K562 (cell line): ENCODE data around the gene PIN4. TPM values are rescaled to one million over a fixed set of nuclear protein-coding genes. Genes with fewer than 3 reads are reported as not detected.

Source experiments
- ATAC-seq: fragments of 200-7000 bp; cut with Tn5 transposase; 3 replicates; pipeline ENCODE4 v1.9.1; 2020; ENCODE audit warnings: moderate library complexity
- BruUV-seq: library from RNA; stranded (reverse); fragments of 400-500 nt; replicated peaks from 2 replicates; lab custom pipeline; 2021; lab: Mats Ljungman, UMichigan
- CTCF ChIA-PET: fragments of 300-600 bp; formaldehyde crosslinking; extraction: SDS; loops from one replicate; lab custom pipeline; 2021; ENCODE audit warnings: low intra/inter-chr PET ratio; lab: Yijun Ruan, JAX
- POLR2A ChIA-PET: fragments of 300-600, 350-650 bp; sonication (Branson Sonifier 250); formaldehyde crosslinking; extraction: SDS; loops from one replicate; lab custom pipeline; 2021; ENCODE audit warnings: antibody characterized with exemption, inconsistent platforms; lab: Yijun Ruan, JAX
- DNase-seq, 4 experiments: peaks; one replicate each; pipeline versions ENCODE4 v3.0.0 to v3.0.0-alpha.2; 2011 to 2018; ENCODE audit warnings: low spot score in 3 of 4, mixed read lengths in 3 of 4; ENCODE audit errors: extremely low read depth in 1 of 4
- FAIRE-seq: peaks from 2 replicates; lab custom pipeline; 2011; peaks lifted over from hg19 to GRCh38; lab: Jason Lieb, UNC
- H2AFZ ChIP-seq: 2 replicates; pipeline ENCODE4 v1.6.0; 2011; ENCODE audit warnings: low read depth, low read length, control low read depth, inconsistent platforms
- H3K27ac ChIP-seq: fragments of 200-600 bp; 3 replicates; pipeline ENCODE4 v1.8.0; 2011; ENCODE audit warnings: low read depth, mild to moderate bottlenecking, control low read depth, inconsistent platforms, low read length, moderate library complexity, mixed read lengths; ENCODE audit errors: extremely low read depth
- H3K27me3 ChIP-seq, 2 experiments: fragments of 300-600 bp in 1 of 2; 2 replicates in 1 of 2; 3 replicates in 1 of 2; pipeline versions ENCODE4 v1.6.0 to v1.8.0; 2011; ENCODE audit warnings: inconsistent platforms in 2 of 2, low read length in 2 of 2, mild to moderate bottlenecking in 1 of 2, mixed read lengths in 1 of 2, moderate library complexity in 1 of 2; ENCODE audit not compliant: control insufficient read depth in 2 of 2, insufficient read depth in 2 of 2
- H3K36me3 ChIP-seq: fragments of 300-600 bp; 3 replicates; pipeline ENCODE4 v1.8.0; 2011; ENCODE audit warnings: mild to moderate bottlenecking, low read length, inconsistent platforms; ENCODE audit not compliant: control insufficient read depth, insufficient read depth
- H3K4me1 ChIP-seq, 2 experiments: fragments of 200-600 bp in 1 of 2; replicated peaks in 1 of 2; 2 replicates in 1 of 2; 3 replicates in 1 of 2; pipeline versions ENCODE4 v1.5.1 to v1.8.0; 2011; ENCODE audit warnings: inconsistent platforms in 2 of 2, low read length in 2 of 2, mild to moderate bottlenecking in 1 of 2, mixed read lengths in 1 of 2, moderate library complexity in 1 of 2; ENCODE audit not compliant: control insufficient read depth in 2 of 2, insufficient read depth in 2 of 2
- H3K4me2 ChIP-seq: 2 replicates; pipeline ENCODE4 v1.6.1; 2011; ENCODE audit warnings: low read length, control low read depth, inconsistent platforms, mixed read lengths; ENCODE audit not compliant: insufficient read depth
- H3K4me3 ChIP-seq: fragments of 200-600 bp; sonication (generic), shearing (Covaris generic); 2 replicates; pipeline ENCODE4 v1.5.1; 2016; ENCODE audit warnings: control low read depth, inconsistent platforms
- H3K79me2 ChIP-seq: fragments of 200-600 bp; 3 replicates; pipeline ENCODE4 v1.8.0; 2011; ENCODE audit warnings: low read length, inconsistent platforms; ENCODE audit not compliant: control insufficient read depth, insufficient read depth
- H3K9ac ChIP-seq, 2 experiments: 2 replicates each; pipeline versions ENCODE4 v1.6.0 to v1.6.1; 2011; ENCODE audit warnings: low read depth in 2 of 2, low read length in 2 of 2, control low read depth in 1 of 2, inconsistent platforms in 1 of 2, mild to moderate bottlenecking in 1 of 2, mixed read lengths in 1 of 2; ENCODE audit not compliant: insufficient read depth in 1 of 2
- H3K9me1 ChIP-seq: one replicate; pipeline ENCODE4 v1.6.0; 2011; ENCODE audit warnings: inconsistent platforms, mild to moderate bottlenecking, low read length, moderate library complexity; ENCODE audit not compliant: control insufficient read depth, insufficient read depth
- H3K9me3 ChIP-seq: replicated peaks from 2 replicates; pipeline ENCODE4 v1.5.1; 2011; ENCODE audit warnings: low read depth, low read length, inconsistent platforms; ENCODE audit not compliant: control insufficient read depth, insufficient read depth
- H4K20me1 ChIP-seq: replicated peaks from 2 replicates; pipeline ENCODE4 v1.6.1; 2011; ENCODE audit warnings: low read length, inconsistent platforms, mixed read lengths; ENCODE audit not compliant: control insufficient read depth, insufficient read depth
- KDM4B ChIP-seq, 2 experiments: fragments of 450-650 bp in 1 of 2; sonication (generic) in 1 of 2; IDR thresholded peaks; 2 replicates each; pipeline ENCODE4 v1.6.1; 2016 to 2017; ENCODE audit warnings: borderline replicate concordance in 2 of 2, antibody characterized with exemption in 1 of 2, low read depth in 1 of 2, mild to moderate bottlenecking in 1 of 2
- NFRKB ChIP-seq: fragments of 450-650 bp; IDR thresholded peaks from 2 replicates; pipeline ENCODE4 v1.6.1; 2016; ENCODE audit warnings: low read depth
- PML ChIP-seq: IDR thresholded peaks from 2 replicates; pipeline ENCODE4 v1.6.1; 2012; ENCODE audit warnings: low read length, inconsistent platforms
- RAD21 ChIP-seq, 2 experiments: fragments of 250-450 bp in 1 of 2; fragments of 450-650 bp in 1 of 2; sonication (Bioruptor Pico) in 1 of 2; formaldehyde crosslinking in 1 of 2; IDR thresholded peaks in 1 of 2; conservative IDR thresholded peaks in 1 of 2; 2 replicates each; pipeline versions ENCODE4 v1.4.0 to v1.8.0; 2020 to 2022; ENCODE audit warnings: mild to moderate bottlenecking in 2 of 2, moderate library complexity in 1 of 2
- RBM25 ChIP-seq: fragments of 200-400 bp; formaldehyde crosslinking; IDR thresholded peaks from 2 replicates; pipeline ENCODE4 v1.6.1; 2018; ENCODE audit warnings: low read length, low read depth, moderate library complexity; ENCODE audit not compliant: severe bottlenecking
- SRSF9 ChIP-seq: fragments of 200-400 bp; formaldehyde crosslinking; IDR thresholded peaks from 2 replicates; pipeline ENCODE4 v1.6.1; 2017; ENCODE audit warnings: low read depth, low read length, borderline replicate concordance
- U2AF2 ChIP-seq: fragments of 200-400 bp; formaldehyde crosslinking; optimal IDR thresholded peaks from 2 replicates; pipeline ENCODE3; 2017; ENCODE audit warnings: low read depth, mild to moderate bottlenecking, low read length
- ZBTB9 ChIP-seq: fragments of 450-650 bp; formaldehyde crosslinking; IDR thresholded peaks from 2 replicates; pipeline ENCODE4 v1.4.0; 2020; ENCODE audit warnings: mild to moderate bottlenecking, moderate library complexity
- ZNF124 ChIP-seq: sonication (generic); formaldehyde crosslinking; IDR thresholded peaks from 2 replicates; pipeline ENCODE4 v1.8.1; 2022; ENCODE audit warnings: missing genetic modification reagents
- ZNF165 ChIP-seq: fragments of 250-450 bp; sonication (Bioruptor Pico); IDR thresholded peaks from 2 replicates; pipeline ENCODE4 v1.4.0; 2020; ENCODE audit warnings: borderline replicate concordance
- ZNF449 ChIP-seq: fragments of 250-450 bp; sonication (Bioruptor Pico); IDR thresholded peaks from 2 replicates; pipeline ENCODE4 v1.8.0; 2022; ENCODE audit warnings: moderate library complexity, mild to moderate bottlenecking, inconsistent platforms
- ZNF583 ChIP-seq: fragments of 250-450 bp; sonication (Bioruptor Pico); IDR thresholded peaks from 2 replicates; pipeline ENCODE4 v1.4.0; 2020
- WGBS: fragments of 100-300 bp; shearing (Covaris generic); methylation state at CpG from one replicate; pipeline ENCODE4 v1.1.6; 2016; ENCODE audit warnings: low coverage, mixed read lengths; ENCODE audit not compliant: insufficient coverage; ENCODE audit errors: missing lambda C conversion rate; 5-methylcytosine and 5-hydroxymethylcytosine counted together
- in situ Hi-C: fragments of 300-500 bp; cut with MboI; formaldehyde crosslinking; loops from 4 replicates; pipeline ENCODE4 v1.15.0; 2018; ENCODE audit warnings: inconsistent platforms, mixed read lengths
- intact Hi-C: fragments of 100-400 bp; cut with micrococcal nuclease; formaldehyde crosslinking; loops from 2 replicates; pipeline ENCODE4 v1.14.2; 2022
- polyA plus RNA-seq, 8 experiments: library from polyadenylated mRNA; depleted of rRNA in 4 of 8; stranded (reverse) in 5 of 8; unstranded in 3 of 8; fragments of >200 nt; fragmentation: Nextera tagmentation in 2 of 8; fragmentation: Illumina TruSeq in 1 of 8; extraction: Ambion mirVana in 2 of 8; extraction: Trizol in 1 of 8; gene quantifications; 2 replicates each; pipeline versions ENCODE4 v1.2.1 to v1.2.3, GENCODE V29; 2011 to 2014; ENCODE audit warnings: inconsistent platforms in 1 of 8, missing spikeins in 1 of 8
- total RNA-seq, 7 experiments: library from RNA; depleted of rRNA in 6 of 7; stranded (reverse); fragments of >200 nt in 6 of 7; fragmentation: Illumina TruSeq in 2 of 7; extraction: Trizol in 2 of 7; gene quantifications; 2 replicates each; pipeline versions ENCODE4 v1.2.1 to v1.2.3, GENCODE V29; 2011 to 2021; ENCODE audit warnings: low replicate concordance in 1 of 7

The PIN4 gene
- total and polyA plus RNA-seq, 9 of the 15 experiments (the other 6 are each of a cell fraction or from before 2014, with no cell fraction given): 10.0 to 132 (median 45.6) TPM

GRCh38 chrX:72159769-72160168 is 21.8 kb upstream of the PIN4 start:
- no peak overlapping the region for H3K4me2 ChIP-seq
- H3K9ac ChIP-seq: no peak overlapping the region
- no TSS peak for BruUV-seq
- no peak for FAIRE-seq
- H3K27ac ChIP-seq: no peak overlapping the region
- TF ChIP-seq RAD21 (CRISPR knock-in tag; conservative IDR thresholded peaks at IDR 0.05 in 1 of 2, IDR thresholded peaks at IDR 0.05 in 1 of 2) (no peak), ZNF449 (CRISPR knock-in tag) (no peak), ZNF583 (CRISPR knock-in tag) (no peak), ZNF165 (no peak), SRSF9 (no peak), U2AF2 (no peak), RBM25 (no peak), KDM4B (IDR thresholded peaks at IDR 0.05; ENCODE audit: borderline replicate concordance in 2 of 2, low read depth in 1 of 2) (no peak), NFRKB (no peak), ZBTB9 (CRISPR knock-in tag) (no peak), PML (no peak), ZNF124 (CRISPR knock-in tag) (no peak)
- WGBS: 2% methylated on average over 10 of the region's 10 CpGs
- ChIA-PET CTCF (no interaction called here), POLR2A (no interaction called here)
- H4K20me1 ChIP-seq: no peaks in the 10 kb centered on the region
- H3K36me3 ChIP-seq: no peaks in the 10 kb centered on the region
- no peaks in the 10 kb centered on the region; the same call in 1 of the 2 replicates for H3K9me3 ChIP-seq
- H3K27me3 ChIP-seq: no peaks in the 10 kb centered on the region; a peak in 1 of 5 replicates
- no peaks in the 10 kb centered on the region for H3K79me2 ChIP-seq
- in situ Hi-C loops: no loop called here
- no peak overlapping the region for H2AFZ ChIP-seq
- DNase-seq: no peak
- no peak overlapping the region for H3K4me3 ChIP-seq
- H3K9me1 ChIP-seq: no peaks in the 10 kb centered on the region
- intact Hi-C loops: no loop called here
- H3K4me1 ChIP-seq: no peaks in the 10 kb centered on the region
- ATAC-seq: no peak
